Femur (tissue), 1 donor: ENCODE data around the gene CACNA1C.

ENCODE experiments used
- DNase-seq: peaks from one replicate; pipeline ENCODE4 v3.0.0-alpha.2; 2017

CACNA1C gene

DNA sequence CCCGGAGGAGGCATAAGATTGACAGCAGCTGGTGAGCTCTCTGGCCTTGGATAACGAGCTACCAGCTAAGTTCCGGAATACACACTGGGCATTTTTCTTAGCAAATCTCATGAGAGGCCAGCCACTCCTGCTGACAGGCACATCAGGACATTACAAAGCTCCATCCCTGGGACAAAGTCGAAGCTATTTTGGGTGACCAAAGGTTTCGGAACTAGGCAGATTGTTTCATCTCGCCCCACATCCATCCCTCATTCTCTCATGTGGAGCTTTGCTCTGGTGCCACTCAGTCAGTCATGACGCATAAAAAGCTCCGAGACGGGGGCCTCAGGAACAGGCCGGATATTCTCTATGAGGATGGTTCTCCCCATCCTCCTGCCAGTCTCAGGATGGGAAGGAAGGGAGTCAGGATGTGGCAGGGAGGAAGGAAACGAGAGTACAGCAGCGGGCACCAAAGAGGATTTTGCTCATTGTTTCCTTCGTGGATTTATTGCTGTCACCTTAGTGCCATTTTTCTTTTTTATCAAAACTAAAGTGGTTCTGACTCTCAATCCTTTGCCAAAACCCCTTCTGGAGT lies 488.9 kb downstream of the CACNA1C start:
- DNase-seq, result no peak

DNA sequence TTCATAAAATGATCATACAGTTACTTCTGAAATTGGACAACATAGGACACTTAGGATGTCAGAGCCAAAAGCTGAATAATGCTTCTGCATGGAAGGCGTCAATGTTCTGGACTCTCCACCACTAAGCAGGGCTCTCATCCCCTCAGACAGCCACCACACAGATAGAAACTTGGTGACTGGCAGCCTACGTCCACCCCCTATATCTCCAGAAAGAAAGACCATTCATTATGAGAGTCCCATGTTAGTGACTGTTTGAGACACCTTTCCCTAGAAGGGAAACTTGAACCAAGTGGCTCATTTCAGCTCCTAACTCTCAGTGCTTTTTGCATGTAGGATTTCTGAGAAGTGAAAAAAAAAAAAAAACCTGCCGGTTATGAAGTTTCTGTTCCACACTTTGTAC lies 491.0 kb downstream of the CACNA1C start:
- no peak for DNase-seq

DNA sequence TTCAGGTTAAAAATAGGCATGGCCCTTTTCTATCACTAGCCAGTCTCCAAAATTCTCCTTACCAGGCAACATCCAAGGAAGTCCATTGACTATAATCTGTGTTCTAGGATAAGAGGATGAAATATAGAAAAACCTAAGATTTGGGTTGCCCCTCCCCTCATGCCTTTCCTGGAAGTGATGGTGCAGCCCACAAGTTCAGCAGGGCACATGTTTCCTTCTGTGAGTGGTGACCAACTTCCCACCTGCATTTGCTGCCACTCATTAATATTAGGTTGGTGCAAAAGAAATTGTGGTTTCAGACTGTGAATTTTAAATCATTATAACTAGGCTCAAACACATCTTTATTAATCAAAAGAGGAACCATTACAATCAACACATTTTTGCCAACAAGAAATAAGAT lies 491.4 kb downstream of the CACNA1C start:
- DNase-seq, result no peak

DNA sequence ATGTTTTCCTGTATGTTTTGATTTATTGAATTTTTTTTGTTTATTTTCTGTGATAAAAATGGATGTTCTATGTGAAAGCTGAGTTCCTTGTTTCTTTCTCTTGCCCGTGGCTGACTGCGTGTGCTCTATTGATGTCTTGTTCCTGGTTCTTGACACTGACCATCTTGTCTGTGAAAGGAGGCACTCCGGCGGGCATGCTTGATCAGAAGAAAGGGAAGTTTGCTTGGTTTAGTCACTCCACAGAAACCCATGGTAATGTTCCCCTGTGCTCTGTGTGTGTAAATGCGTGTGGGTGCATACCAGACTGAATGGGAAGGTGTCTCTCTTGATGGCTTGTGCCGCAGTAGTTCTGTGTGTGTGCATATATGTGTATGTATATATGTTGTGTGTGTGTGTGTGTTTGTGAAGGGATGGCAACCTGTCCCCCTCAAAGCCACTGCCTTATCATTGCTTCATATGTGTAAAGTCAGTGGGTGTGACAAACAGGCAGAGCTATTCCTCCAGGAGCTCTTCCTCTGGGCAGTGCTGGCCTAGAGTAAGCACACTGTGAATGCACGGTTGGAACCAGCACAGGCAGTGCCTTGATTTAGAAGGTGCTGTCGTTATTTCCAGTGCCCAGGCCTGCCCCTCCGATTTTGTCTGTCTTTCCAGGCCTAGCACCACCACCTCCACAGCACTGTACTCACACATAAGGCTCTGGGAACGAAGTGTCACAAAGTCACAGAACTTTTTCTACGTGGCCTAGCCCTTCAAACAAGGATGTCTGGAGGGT lies 494.7 kb downstream of the CACNA1C start:
- DNase-seq, result no peak

DNA sequence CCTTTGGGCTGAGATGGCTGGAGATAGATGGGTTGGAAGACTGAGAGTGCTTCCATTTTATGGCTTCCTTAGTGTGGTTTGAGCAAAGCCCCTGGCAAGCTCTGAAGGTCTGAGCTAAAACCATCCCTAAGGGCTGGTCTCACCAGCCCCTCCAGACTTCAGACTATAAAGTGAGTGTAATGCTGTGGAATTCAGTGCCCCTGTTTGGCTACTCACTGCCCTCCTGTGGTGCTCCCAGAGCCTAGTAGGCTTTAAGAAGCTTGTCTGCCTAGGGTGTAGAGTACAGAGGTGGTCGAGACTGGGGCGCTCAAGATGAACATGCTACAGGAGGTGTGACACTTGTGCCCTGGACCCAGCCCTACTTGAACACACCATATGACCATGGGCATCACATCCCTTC lies 495.3 kb downstream of the CACNA1C start:
- DNase-seq, result no peak

DNA sequence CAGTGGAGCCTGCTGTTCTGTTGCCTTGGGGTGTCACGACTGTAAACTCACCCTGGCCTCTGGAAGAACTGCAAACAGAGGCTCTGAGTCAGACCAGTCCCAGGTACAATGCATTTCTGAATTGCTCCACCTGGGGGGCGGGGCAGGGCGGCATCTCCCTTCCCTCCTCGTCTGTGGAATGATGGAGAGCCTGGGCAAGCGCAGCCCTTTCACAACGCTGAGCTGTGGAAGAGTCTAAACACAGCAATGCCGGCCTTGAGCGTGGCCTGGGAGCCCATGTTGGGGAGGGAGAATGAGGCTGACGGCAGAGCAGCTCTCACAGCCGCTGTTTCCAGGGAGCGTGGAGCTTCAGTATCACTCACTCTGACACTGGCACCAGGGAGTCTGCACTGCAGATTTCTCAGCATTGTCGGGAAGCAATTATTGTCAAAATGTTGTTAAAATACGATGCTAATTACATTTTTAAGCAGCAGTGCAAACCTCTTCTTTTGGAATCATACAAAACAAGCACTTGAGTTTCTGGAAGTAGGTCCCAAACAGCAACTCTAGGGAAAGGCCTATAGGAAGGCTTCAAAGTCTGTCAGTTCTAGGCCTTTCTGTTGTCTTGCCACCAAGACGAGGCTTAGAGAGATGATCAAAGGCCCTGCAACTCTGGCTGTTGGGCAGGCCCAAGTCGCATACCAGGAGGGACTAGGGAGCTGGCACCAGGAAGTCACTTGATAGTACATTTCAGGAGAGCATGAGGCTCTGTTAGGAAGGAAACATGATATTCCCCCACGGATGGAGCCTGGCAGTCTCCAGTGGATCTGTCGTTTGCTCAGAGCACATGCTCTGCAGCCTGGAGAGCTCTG lies 498.0 kb downstream of the CACNA1C start:
- no peak for DNase-seq

DNA sequence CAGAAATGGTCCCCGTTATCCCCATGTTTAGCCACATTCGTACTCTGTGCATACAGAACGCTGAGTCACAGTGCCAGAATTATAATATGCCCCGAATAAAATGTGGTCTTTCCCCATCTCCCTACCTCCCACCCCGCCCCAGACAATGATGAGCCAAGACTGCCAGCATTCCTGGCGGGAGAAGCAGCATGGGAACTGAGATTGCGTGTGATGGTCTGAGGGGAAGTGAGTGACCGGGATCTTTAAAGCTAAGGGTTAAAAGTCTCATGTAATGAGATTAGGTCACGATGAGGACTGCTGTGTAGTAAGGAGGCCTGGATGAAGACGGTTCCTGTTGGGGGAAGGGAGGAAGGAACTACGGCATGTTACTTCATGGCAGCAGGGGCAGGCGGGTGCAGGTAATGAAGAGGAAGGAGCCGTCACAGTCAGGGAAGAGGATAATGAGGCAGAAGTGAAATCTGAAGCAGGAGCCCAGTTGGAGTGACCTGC lies 498.7 kb downstream of the CACNA1C start:
- DNase-seq, result no peak

DNA sequence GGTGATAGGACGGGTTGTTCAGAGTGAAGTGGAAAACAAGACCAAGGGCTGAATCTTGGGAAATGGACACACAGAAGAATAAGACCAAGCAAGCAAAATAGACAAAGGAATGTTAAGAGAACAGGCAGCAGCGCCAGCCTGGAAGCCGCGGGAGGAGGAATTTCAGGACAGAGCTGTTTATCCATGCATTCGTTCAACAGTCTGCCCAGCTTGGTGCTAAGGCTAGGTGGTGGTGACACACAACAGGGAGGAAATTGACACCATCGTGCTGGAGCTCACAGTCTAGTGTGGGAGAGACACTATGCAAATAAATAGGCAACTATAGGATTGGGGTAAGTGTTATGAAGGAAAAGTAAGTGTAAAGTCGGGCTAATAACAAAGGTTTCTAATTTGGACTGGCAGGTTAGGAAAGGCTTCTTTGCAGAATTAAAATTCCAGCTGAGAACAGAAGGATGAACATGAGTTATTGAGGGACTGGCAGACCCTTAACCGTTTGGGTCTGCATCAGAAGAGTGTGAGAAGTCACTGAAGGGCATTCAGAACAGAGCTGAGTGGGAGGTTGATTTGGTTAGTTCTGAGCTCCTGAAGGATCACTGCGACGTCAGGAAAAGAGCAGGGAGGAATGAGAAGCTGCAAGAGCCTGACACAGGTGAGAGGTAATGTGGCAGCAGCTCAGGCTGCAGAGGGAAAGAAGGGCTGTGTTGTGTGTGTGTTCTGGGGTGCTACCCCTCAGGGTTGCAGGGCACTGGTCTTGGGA lies 499.4 kb downstream of the CACNA1C start:
- no peak for DNase-seq

DNA sequence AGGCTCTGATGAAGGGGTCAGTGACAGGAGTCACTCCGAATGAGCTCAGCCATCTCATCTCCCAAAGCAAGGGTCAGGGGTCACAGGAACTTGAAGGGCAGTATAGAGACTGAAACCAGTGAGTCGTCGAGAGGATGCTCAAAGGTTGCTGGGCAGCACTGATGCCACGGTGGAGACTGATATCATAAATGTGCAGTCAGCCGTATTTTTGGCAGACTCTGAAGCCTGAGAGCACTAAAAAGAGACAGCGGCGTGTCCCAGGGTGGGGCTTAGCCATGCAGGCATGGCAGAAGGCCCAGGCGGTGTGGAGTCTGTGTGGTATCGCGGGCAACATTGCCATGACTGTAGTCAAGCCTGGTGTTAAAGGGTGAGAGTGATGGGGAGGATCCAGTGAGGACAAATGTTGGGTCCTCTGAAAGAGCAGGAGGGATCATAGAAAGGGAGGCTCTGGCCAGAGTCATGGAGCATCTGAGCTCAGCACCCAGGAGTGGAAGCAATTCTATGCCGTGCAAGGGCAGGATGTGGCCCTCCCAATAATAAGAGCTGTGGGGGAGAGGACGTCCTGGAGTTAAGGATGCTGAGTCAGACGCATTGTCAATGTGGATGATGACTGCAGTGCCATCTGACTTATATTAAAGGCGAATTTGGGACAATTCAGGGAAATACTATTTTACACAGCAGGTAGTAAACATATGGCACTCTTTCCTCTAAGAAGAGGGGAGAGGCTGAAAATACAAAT lies 500.8 kb downstream of the CACNA1C start:
- DNase-seq, result no peak

DNA sequence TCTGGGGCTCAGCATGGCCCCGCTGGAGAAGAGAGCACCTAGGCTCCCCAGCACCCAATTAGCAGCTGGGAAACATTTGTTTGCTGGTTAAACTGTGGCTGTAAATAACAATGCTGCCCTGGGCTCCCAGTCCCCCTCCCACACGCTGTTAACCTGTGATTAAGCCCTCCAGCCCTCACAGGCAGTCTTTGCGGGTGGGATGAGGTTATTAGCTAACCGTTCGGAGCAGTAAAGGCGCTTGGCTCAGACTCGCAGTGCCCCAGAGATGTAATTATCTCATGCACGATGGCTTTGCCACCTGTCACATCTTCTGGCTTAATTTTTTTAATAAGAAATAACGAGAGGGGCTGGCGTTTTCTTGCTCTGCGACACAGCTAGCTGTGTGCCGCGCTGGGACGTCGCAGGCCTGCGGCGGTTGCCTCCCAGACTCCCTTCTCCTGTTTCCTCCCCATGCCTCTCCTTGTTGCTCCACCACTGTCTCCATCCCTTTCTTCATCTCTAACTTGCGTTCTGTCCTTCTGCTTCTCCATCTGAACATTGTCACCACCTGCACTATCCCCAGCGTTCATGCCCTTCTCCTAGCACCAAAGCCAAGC lies 502.8 kb downstream of the CACNA1C start:
- no peak for DNase-seq

DNA sequence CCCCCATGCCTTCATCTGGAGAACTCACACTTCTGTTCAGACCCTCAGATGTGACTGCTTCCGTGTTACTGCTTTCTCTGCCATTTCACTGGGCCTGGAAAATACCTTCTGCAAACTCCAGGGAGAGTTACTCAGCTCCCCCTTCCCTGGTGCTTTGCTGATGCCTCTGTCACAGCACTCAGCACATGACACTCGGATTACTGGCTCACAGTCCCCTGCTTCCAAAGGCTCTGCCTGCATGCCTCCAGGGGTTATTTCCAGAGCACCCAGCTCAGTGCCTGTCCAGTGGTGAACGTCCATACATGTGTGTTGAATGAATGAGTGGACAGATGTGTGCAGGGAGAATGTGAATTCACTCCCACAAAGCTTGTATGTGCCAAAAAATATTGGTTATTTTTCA lies 504.8 kb downstream of the CACNA1C start:
- DNase-seq, result no peak

DNA sequence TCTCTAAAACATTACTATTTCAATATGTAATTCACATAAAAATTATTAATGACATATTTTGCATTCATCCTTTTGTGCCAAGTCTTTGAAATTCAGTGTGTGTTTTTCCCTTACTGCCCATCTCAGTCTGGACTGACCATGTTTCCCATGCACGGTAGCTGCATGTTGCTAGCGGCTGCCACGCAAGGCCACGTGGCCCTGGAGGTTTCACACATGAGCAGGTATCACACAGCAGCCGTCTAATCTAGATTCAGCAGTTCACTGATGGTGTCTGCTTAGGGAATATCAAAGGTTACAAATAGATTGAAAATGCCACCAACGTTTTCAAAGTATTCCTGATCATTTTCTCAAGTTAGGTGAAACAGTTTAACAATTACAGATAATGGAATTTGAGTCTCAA lies 507.1 kb downstream of the CACNA1C start:
- no peak for DNase-seq

DNA sequence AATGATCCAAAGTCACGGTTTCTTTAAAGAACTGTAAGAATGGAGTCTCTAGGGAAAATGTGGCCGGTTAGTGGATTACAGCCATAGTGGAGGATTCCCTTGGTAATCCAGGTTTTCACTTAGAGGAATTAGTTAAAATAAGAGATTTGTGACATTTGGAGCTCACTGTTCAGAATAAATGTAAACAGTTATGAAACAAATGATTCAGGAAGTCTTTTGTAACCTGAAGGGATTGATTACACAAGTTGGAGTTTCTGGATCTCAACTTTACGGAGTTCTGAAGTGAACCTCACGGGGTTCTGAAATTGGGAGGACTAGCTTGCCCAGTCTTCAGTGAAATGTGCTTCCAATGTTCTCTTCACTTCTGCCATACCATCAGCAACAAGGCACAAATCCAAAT lies 507.6 kb downstream of the CACNA1C start:
- DNase-seq, result no peak

DNA sequence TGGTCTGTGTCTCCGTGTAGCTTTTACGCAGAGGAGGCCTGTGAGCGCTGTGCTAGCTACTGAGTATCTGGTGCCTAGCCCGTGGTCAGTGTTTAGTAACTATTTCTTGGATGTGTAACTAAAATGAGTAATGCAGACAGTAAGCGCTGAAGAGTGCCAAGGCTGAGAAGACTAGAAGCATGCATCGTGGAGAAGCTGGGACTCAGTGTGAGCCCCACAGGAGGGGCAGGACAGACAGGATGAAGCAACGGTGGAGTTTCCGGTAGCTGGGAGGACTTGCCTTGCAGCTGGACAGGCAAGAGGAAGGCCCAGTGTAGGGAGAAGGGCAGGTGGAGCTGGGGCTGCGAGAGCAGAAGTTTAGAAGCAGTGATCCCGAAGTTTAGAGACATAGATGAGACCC lies 508.6 kb downstream of the CACNA1C start:
- no peak for DNase-seq

DNA sequence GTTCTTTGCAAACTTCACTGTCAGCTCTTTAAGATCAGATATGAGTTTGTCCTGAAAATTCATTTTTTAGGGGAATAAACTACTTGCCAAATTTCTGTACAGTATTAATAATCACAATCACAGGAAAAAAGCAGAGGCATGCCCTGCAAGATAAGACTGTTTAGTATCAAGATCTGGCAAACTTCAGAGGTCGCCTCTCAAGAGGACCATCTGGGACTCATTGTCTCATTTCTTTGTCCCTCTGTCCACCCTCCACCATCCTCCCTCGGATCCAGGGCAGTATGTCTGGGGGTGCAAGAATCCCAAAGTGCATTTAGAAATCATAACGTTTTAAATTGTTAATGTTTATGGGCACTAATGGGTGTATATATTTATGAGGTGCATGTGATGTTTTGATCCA lies 509.6 kb downstream of the CACNA1C start:
- DNase-seq, result no peak

DNA sequence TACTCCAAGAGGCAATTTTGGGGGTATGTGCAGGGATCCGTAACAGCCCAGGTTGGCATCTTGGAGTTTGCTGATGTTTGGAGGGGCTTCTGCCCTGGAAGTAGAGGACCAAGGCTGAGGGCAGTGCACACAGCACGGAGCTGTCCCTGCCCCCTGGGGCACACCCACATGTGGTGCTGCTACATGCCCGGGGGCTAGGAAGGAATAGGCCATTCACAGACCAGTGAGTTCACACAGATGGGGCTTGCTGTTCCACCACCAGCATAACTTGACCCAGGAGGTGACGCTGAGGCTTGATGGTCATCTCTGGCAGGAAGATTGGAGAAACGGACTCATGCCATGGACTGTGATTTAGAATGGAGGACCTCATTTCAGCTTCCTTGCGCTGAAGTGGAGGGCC lies 510.9 kb downstream of the CACNA1C start:
- DNase-seq, result no peak

DNA sequence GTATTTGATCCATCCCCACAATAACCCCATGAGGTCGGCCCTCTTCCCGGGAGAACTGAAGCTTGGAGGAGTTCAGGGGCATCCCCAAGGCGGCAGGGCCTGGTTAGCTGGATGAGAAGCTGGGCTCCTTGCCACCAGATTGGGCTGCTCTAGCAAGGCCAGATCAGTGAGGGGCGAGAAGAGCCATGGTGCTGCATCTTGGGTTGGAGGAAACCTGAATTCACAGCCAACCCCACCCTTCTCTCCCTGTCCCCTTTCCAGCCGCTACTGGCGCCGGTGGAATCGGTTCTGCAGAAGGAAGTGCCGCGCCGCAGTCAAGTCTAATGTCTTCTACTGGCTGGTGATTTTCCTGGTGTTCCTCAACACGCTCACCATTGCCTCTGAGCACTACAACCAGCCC lies 513.4 kb downstream of the CACNA1C start:
- DNase-seq, result no peak

DNA sequence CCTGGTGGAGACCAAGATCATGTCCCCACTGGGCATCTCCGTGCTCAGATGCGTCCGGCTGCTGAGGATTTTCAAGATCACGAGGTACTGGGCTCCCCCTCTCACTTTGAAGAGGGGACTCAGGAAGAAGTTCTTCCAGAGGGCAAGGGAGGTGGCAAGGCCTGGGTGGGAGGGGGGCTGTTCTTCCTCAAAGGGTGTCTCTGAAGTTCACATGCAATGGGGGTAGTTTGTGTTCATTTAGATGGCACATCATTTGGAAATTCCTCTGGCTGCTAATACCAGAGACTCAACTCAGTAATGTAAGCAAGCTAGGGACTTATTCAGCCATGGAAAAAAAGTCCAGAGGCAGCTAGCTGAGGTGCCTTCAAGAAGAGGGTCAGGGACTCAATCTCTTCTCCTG lies 514.9 kb downstream of the CACNA1C start:
- no peak for DNase-seq

DNA sequence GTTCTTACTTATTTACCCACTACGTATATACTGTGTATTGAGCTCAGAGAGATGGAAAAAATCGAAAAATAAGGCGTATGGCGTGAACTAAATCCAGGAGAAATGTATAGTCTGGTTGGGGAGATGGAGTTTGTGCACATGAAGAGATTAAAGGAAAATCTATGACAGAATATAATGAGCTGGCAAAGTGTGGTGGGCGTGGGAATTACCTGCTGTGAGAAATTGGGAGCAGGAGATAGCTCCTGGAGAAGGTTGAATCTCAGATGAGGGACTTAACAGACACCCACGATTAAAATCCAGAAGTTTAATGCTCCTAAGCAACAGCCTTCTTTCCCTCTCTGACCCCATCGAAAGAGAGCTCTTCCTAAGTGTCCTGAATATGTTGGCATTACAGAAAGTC lies 517.8 kb downstream of the CACNA1C start:
- DNase-seq, result no peak

DNA sequence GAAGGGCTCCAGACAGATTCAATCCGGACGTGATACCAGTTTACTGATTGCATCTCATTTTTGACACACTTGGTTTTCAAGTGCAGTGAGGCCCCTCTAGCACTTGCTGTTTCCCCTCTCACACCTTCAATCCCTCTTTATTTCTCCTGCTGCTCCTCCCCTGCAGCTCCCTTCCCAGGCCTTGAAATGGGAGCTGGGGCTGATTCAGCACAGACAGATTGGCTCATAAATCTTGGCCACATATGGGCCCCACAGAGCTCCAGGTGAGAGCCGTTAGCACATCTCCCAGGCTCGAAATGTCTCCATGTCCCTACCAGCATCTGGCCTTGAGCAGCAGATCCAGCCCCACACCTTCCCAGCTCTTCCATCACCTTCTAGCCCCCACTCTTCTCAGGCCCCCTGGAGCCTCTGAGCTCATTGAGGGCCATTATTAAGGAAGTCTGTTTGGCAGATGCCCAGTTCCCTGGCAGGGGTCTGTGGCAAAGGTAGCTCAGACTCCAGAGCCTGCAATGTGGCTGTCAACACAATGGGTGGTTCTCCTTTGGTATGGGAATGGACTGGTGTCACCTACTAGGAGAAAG lies 521.7 kb downstream of the CACNA1C start:
- no peak for DNase-seq

DNA sequence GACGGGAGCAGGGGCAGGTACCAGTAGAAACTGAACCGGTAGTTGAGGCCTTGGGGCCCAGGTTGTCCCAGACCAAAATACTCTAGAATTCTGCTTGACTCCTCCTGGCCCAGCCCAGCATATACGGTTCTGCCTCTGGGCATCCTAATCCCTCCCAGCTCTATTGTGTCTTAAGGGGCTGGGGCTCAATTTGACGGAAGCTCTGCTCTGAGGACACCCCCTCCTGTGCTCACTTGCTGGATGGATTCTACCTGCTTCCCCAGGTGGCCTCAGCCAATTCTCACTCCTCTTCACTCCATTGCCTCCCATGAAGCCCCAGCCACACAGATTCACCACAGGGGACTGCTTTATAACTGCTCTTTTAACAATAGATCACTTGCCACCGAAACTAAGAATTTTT lies 522.5 kb downstream of the CACNA1C start:
- no peak for DNase-seq

DNA sequence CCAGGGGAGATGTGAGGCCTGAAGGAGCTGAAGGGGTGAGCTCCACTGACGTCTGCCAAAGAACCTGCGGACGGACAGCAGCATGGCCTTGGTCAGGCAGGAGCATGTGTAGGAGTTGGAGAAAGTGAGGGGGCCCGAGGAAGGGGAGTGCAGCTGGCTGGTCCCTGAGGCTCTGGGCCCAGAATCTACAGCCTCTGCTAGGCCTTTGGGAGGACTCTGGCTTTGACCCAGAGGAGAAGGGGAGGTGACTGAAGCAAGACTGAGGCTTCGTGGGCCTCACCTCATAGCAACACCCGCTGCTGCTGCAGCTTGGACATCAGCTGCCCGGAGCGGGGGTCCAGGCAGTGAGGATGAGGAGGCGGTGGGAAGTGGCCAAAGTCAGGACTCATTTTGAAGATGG lies 525.4 kb downstream of the CACNA1C start:
- no peak for DNase-seq
